ENCODE data around the gene NPAS1. TPM values are rescaled to one million over a fixed set of nuclear protein-coding genes. Genes with fewer than 3 reads are reported as not detected.
A peak's percentile ranks its signal among the peaks of the same experiment; 100 is the strongest.

NPAS1 gene
- total and polyA plus RNA-seq, 2 of the 8 experiments (the other 6 are each of a cell fraction or from before 2014, with no cell fraction given), result 9.9 to 13.9 TPM

- TF ChIP-seq CTCF (IDR thresholded peaks at IDR 0.05; ENCODE audit: control extremely low read depth in 1 of 3, insufficient read depth in 1 of 3, low read depth in 1 of 3, low read length in 3 of 3), result peak; percentile 87 to 96 (median 91)
- TF ChIP-seq RFX5 (IDR thresholded peaks at IDR 0.05; ENCODE audit: borderline replicate concordance, low read depth, low read length), result no peak
- peak; percentile 55 for TF ChIP-seq CTBP2 (IDR thresholded peaks at IDR 0.05; ENCODE audit: borderline replicate concordance, insufficient read depth, insufficient read length, low read length)
Observed at GRCh38 chr19:47032171-47032811, 12.7 kb downstream of the NPAS1 start (continued).
